ENCODE data around the gene UBE2J1.

DNA sequence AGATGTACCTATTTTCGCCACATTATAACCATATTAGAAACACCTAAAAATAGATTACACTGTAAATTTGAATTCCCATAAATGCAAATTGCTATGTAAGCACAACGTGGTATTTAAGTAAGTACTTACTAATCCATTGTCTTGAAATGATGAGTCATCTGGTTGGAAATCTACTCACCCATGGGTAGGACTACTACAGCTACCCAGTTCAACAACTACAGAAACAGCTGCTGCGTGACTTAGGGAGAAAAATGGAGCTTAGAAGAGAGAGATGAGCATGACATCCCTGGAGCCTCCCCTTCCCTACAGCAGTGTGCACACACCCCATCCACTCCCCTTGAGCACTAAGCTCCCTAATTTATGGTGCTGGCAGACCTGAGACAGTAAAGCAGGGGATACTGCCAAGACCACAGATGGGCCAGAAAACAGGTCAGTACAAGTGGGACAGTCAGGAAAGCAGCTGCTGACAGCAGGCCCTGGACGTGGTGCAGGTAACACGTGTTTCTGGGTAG lies 32.7 kb upstream of the UBE2J1 start:
- TF ChIP-seq, protein P1, sequence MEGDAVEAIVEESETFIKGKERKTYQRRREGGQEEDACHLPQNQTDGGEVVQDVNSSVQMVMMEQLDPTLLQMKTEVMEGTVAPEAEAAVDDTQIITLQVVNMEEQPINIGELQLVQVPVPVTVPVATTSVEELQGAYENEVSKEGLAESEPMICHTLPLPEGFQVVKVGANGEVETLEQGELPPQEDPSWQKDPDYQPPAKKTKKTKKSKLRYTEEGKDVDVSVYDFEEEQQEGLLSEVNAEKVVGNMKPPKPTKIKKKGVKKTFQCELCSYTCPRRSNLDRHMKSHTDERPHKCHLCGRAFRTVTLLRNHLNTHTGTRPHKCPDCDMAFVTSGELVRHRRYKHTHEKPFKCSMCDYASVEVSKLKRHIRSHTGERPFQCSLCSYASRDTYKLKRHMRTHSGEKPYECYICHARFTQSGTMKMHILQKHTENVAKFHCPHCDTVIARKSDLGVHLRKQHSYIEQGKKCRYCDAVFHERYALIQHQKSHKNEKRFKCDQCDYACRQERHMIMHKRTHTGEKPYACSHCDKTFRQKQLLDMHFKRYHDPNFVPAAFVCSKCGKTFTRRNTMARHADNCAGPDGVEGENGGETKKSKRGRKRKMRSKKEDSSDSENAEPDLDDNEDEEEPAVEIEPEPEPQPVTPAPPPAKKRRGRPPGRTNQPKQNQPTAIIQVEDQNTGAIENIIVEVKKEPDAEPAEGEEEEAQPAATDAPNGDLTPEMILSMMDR (IDR thresholded peaks at IDR 0.05; ENCODE audit: low read length): no peak
- TF ChIP-seq EZH2 (optimal IDR thresholded peaks at IDR 0.05; ENCODE audit: low read depth, low read length) (no peak), EZH2phosphoT487 (IDR thresholded peaks at IDR 0.05; ENCODE audit: low read length) (no peak)

Measured in MM.1S (cell line).